Activated naive CD4-positive, alpha-beta T cell treated with anti-CD3 and anti-CD28 coated beads, Interleukin-2, amount 50 U/mL, for 24 hours (primary cell): Measurements from ENCODE around the gene IPO13.

Experiments used
- H3K27ac Mint-ChIP-seq: one replicate; pipeline ENCODE4 v1.8.0; 2021; ENCODE audit warnings: mild to moderate bottlenecking, mixed read lengths
- H3K27me3 Mint-ChIP-seq: one replicate; pipeline ENCODE4 v1.8.0; 2021; ENCODE audit warnings: mixed read lengths
- H3K36me3 Mint-ChIP-seq: one replicate; pipeline ENCODE4 v1.8.0; 2021; ENCODE audit warnings: mixed read lengths
- H3K4me1 Mint-ChIP-seq: one replicate; pipeline ENCODE4 v1.8.0; 2021; ENCODE audit warnings: mixed read lengths
- H3K4me3 Mint-ChIP-seq: one replicate; pipeline ENCODE4 v1.8.0; 2021; ENCODE audit warnings: mild to moderate bottlenecking, mixed read lengths
- H3K9me3 Mint-ChIP-seq: one replicate; pipeline ENCODE4 v1.8.0; 2021; ENCODE audit warnings: mixed read lengths

Gene IPO13

GRCh38 chr1:43919906-43920305 lies 26.8 kb upstream of the IPO13 start:
- no peaks in the 10 kb centered on the region for H3K27me3 Mint-ChIP-seq
- no peaks in the 10 kb centered on the region for H3K4me1 Mint-ChIP-seq
- H3K4me3 Mint-ChIP-seq: no peak overlapping the region
- H3K36me3 Mint-ChIP-seq: no peaks in the 10 kb centered on the region
- no peaks in the 10 kb centered on the region for H3K9me3 Mint-ChIP-seq
- no peak overlapping the region for H3K27ac Mint-ChIP-seq

- Mint-ChIP-seq H3K27ac (no peak overlapping the region), H3K4me3 (no peak overlapping the region), H3K4me1 (no peaks in the 10 kb centered on the region), H3K36me3 (peaks cover 7% of the 10 kb centered on the region), H3K9me3 (no peaks in the 10 kb centered on the region), H3K27me3 (no peaks in the 10 kb centered on the region)
Observed at GRCh38 chr1:43921022-43921421, 25.7 kb upstream of the IPO13 start.

- Mint-ChIP-seq H3K36me3 (peaks cover 9% of the 10 kb centered on the region), H3K4me3 (no peak overlapping the region), H3K27me3 (no peaks in the 10 kb centered on the region), H3K9me3 (no peaks in the 10 kb centered on the region), H3K4me1 (peaks cover under 1% of the 10 kb centered on the region), H3K27ac (no peak overlapping the region)
Observed at GRCh38 chr1:43924516-43924915, 22.2 kb upstream of the IPO13 start.

- H3K9me3 Mint-ChIP-seq: no peaks in the 10 kb centered on the region
- H3K4me3 Mint-ChIP-seq: no peak overlapping the region
- H3K4me1 Mint-ChIP-seq: peaks cover 4% of the 10 kb centered on the region
Observed at GRCh38 chr1:43925846-43926245, 20.9 kb upstream of the IPO13 start.

GRCh38 chr1:43930168-43930948 lies 16.4 kb upstream of the IPO13 start:
- Mint-ChIP-seq H3K9me3 (no peaks in the 10 kb centered on the region), H3K36me3 (peaks cover 9% of the 10 kb centered on the region), H3K4me3 (no peak overlapping the region), H3K4me1 (peaks cover 12% of the 10 kb centered on the region), H3K27ac (no peak overlapping the region), H3K27me3 (peaks cover 21% of the 10 kb centered on the region)

More at GRCh38 chr1:43925846-43926245, 20.9 kb upstream of the IPO13 start:
- Mint-ChIP-seq H3K27me3 (no peaks in the 10 kb centered on the region), H3K27ac (no peak overlapping the region), H3K36me3 (peaks cover 9% of the 10 kb centered on the region)

- peaks cover 12% of the 10 kb centered on the region for H3K4me1 Mint-ChIP-seq
- no peak overlapping the region for H3K4me3 Mint-ChIP-seq
- H3K27me3 Mint-ChIP-seq: peaks cover 24% of the 10 kb centered on the region
- peaks cover 3% of the 10 kb centered on the region for H3K36me3 Mint-ChIP-seq
- no peaks in the 10 kb centered on the region for H3K9me3 Mint-ChIP-seq
- no peak overlapping the region for H3K27ac Mint-ChIP-seq
Observed at GRCh38 chr1:43930949-43931275, 15.8 kb upstream of the IPO13 start.

GRCh38 chr1:43931711-43932660 lies 14.8 kb upstream of the IPO13 start:
- H3K4me3 Mint-ChIP-seq: no peak overlapping the region

GRCh38 chr1:43932786-43933385 lies 13.9 kb upstream of the IPO13 start:
- Mint-ChIP-seq H3K27me3 (peaks cover 26% of the 10 kb centered on the region), H3K36me3 (no peaks in the 10 kb centered on the region)

More at GRCh38 chr1:43931711-43932660, 14.8 kb upstream of the IPO13 start:
- Mint-ChIP-seq H3K27me3 (peaks cover 26% of the 10 kb centered on the region), H3K9me3 (no peaks in the 10 kb centered on the region), H3K36me3 (no peaks in the 10 kb centered on the region), H3K4me1 (peaks cover 12% of the 10 kb centered on the region), H3K27ac (no peak overlapping the region)

DNA sequence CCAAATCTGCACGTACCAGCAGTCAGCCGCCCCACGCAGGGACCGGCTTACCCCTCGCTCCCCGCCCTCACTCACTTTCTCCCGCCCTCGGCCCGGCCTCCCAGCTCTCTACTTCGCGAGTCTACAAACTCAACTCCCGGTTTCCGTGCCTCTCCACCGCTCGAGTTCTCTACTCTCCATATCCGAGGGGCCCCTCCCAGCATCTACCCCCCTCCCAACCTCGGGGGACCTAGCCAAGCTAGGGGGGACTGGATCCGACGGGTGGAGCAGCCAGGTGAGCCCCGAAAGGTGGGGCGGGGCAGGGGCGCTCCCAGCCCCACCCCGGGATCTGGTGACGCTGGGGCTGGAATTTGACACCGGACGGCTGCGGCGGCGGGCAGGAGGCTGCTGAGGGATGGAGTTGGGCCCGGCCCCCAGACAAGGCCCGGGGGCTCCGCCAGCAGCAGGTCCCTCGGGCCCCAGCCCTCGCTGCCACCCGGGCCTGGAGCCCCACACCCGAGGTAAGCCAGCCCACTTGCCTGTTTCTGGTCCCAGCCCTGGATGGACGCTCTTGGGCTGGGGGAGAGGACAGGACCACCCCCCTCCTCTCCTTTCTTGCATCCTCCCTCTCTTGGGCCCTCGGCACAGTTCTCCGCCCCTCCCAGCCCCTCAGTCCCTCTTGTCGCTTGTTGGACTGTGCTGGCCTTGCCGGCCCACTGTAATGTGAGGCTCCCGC lies 13.2 kb upstream of the IPO13 start, which contains the start of gene ARTN:
TSS of gene ARTN (plus strand) at position 416 of the 715 bp plus-strand sequence. CDS start 1,856 bp downstream, outside the sequence.
- Mint-ChIP-seq H3K27me3 (peaks cover 26% of the 10 kb centered on the region), H3K4me1 (peaks cover 12% of the 10 kb centered on the region), H3K9me3 (no peaks in the 10 kb centered on the region), H3K36me3 (peaks cover 2% of the 10 kb centered on the region), H3K27ac (no peak within 1 kb of the TSS), H3K4me3 (peak within 1 kb of the TSS; percentile 52)

More at GRCh38 chr1:43932786-43933385, 13.9 kb upstream of the IPO13 start:
- Mint-ChIP-seq H3K4me1 (peaks cover 12% of the 10 kb centered on the region), H3K27ac (no peak overlapping the region), H3K9me3 (no peaks in the 10 kb centered on the region), H3K4me3 (no peak overlapping the region)

GRCh38 chr1:43934101-43934985 lies 12.4 kb upstream of the IPO13 start:
- Mint-ChIP-seq H3K4me3 (peak overlapping the region; percentile 52), H3K27me3 (peaks cover 26% of the 10 kb centered on the region), H3K4me1 (peaks cover 12% of the 10 kb centered on the region)

GRCh38 chr1:43934986-43935324 lies 11.8 kb upstream of the IPO13 start:
- Mint-ChIP-seq H3K27ac (no peak overlapping the region), H3K27me3 (peaks cover 26% of the 10 kb centered on the region), H3K4me1 (peaks cover 12% of the 10 kb centered on the region), H3K36me3 (peaks cover 5% of the 10 kb centered on the region), H3K4me3 (no peak overlapping the region), H3K9me3 (no peaks in the 10 kb centered on the region)

More at GRCh38 chr1:43934101-43934985, 12.4 kb upstream of the IPO13 start:
- Mint-ChIP-seq H3K9me3 (no peaks in the 10 kb centered on the region), H3K36me3 (peaks cover 2% of the 10 kb centered on the region), H3K27ac (no peak overlapping the region)

DNA sequence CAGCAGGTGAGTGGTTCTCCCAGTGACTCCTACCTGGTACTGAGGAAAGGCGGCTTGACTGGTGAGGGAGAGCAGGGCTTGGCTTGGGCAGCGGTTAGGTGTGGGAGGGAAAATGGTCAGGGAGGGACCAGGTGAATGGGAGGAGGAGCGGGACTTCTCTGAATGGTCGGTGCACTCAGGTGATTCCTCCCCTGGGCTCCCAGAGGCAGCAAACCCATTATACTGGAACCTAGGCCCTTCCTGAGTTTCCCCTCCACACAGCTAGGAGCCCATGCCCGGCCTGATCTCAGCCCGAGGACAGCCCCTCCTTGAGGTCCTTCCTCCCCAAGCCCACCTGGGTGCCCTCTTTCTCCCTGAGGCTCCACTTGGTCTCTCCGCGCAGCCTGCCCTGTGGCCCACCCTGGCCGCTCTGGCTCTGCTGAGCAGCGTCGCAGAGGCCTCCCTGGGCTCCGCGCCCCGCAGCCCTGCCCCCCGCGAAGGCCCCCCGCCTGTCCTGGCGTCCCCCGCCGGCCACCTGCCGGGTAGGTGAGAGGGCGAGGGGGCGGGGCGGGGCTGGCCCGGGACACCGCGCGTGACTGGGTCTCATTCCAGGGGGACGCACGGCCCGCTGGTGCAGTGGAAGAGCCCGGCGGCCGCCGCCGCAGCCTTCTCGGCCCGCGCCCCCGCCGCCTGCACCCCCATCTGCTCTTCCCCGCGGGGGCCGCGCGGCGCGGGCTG lies 10.9 kb upstream of the IPO13 start:
- peaks cover 26% of the 10 kb centered on the region for H3K27me3 Mint-ChIP-seq
- H3K9me3 Mint-ChIP-seq: no peaks in the 10 kb centered on the region
- H3K36me3 Mint-ChIP-seq: peaks cover 5% of the 10 kb centered on the region
- H3K4me3 Mint-ChIP-seq: no peak overlapping the region
- H3K4me1 Mint-ChIP-seq: peaks cover 12% of the 10 kb centered on the region
- H3K27ac Mint-ChIP-seq: no peak overlapping the region

DNA sequence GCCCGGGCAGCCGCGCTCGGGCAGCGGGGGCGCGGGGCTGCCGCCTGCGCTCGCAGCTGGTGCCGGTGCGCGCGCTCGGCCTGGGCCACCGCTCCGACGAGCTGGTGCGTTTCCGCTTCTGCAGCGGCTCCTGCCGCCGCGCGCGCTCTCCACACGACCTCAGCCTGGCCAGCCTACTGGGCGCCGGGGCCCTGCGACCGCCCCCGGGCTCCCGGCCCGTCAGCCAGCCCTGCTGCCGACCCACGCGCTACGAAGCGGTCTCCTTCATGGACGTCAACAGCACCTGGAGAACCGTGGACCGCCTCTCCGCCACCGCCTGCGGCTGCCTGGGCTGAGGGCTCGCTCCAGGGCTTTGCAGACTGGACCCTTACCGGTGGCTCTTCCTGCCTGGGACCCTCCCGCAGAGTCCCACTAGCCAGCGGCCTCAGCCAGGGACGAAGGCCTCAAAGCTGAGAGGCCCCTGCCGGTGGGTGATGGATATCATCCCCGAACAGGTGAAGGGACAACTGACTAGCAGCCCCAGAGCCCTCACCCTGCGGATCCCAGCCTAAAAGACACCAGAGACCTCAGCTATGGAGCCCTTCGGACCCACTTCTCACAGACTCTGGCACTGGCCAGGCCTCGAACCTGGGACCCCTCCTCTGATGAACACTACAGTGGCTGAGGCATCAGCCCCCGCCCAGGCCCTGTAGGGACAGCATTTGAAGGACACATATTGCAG lies 10.2 kb upstream of the IPO13 start:
- Mint-ChIP-seq H3K27ac (no peak overlapping the region), H3K27me3 (peaks cover 26% of the 10 kb centered on the region), H3K4me3 (peak overlapping the region; percentile 68)

More for the DNA sequence above, 10.2 kb upstream of the IPO13 start:
- peaks cover 5% of the 10 kb centered on the region for H3K36me3 Mint-ChIP-seq
- H3K4me1 Mint-ChIP-seq: peaks cover 12% of the 10 kb centered on the region
- H3K9me3 Mint-ChIP-seq: no peaks in the 10 kb centered on the region
